ENCODE measurements around the gene WNT11. TPM values are rescaled to one million over a fixed set of nuclear protein-coding genes. Genes with fewer than 3 reads are reported as not detected.

Gene WNT11
- polyA plus RNA-seq, 1 donor from 2014 or later: 2.3 TPM

DNA sequence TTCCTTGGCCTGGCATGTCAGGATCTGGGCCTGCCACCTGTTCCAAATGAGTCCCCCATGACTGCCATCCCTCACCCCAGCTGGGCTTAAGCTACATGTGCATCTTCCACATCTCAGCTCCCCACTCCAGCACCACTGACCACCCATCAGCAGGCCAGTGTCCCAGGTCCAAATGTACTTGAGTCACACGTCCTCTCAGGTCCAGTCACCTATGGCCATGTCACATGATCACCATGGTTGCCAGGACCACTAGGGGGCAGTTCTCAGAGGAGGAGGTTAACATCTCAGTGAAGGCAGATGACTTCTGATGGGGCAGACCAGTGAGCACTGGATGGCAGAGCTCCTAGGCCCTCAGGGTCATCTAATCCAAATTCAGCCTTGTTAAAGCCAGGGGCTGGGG, 41.9 kb upstream of the WNT11 start:
- TF ChIP-seq POLR2AphosphoS5 (IDR thresholded peaks at IDR 0.05) (no peak), TAF1 (IDR thresholded peaks at IDR 0.05; ENCODE audit: low read depth) (no peak), CTCF (IDR thresholded peaks at IDR 0.05; ENCODE audit: poor library complexity, severe bottlenecking) (no peak), EZH2 (IDR thresholded peaks at IDR 0.05; ENCODE audit: borderline replicate concordance, insufficient read depth, low read length, poor library complexity, severe bottlenecking) (no peak), EP300 (conservative IDR thresholded peaks at IDR 0.05; ENCODE audit: poor library complexity, severe bottlenecking) (no peak), MXI1 (conservative IDR thresholded peaks at IDR 0.05; ENCODE audit: poor library complexity, severe bottlenecking) (no peak), RAD21 (conservative IDR thresholded peaks at IDR 0.05) (no peak)
- TF ChIP-seq, protein P1, sequence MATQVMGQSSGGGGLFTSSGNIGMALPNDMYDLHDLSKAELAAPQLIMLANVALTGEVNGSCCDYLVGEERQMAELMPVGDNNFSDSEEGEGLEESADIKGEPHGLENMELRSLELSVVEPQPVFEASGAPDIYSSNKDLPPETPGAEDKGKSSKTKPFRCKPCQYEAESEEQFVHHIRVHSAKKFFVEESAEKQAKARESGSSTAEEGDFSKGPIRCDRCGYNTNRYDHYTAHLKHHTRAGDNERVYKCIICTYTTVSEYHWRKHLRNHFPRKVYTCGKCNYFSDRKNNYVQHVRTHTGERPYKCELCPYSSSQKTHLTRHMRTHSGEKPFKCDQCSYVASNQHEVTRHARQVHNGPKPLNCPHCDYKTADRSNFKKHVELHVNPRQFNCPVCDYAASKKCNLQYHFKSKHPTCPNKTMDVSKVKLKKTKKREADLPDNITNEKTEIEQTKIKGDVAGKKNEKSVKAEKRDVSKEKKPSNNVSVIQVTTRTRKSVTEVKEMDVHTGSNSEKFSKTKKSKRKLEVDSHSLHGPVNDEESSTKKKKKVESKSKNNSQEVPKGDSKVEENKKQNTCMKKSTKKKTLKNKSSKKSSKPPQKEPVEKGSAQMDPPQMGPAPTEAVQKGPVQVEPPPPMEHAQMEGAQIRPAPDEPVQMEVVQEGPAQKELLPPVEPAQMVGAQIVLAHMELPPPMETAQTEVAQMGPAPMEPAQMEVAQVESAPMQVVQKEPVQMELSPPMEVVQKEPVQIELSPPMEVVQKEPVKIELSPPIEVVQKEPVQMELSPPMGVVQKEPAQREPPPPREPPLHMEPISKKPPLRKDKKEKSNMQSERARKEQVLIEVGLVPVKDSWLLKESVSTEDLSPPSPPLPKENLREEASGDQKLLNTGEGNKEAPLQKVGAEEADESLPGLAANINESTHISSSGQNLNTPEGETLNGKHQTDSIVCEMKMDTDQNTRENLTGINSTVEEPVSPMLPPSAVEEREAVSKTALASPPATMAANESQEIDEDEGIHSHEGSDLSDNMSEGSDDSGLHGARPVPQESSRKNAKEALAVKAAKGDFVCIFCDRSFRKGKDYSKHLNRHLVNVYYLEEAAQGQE (IDR thresholded peaks at IDR 0.05; ENCODE audit: borderline replicate concordance): no peak

DNA sequence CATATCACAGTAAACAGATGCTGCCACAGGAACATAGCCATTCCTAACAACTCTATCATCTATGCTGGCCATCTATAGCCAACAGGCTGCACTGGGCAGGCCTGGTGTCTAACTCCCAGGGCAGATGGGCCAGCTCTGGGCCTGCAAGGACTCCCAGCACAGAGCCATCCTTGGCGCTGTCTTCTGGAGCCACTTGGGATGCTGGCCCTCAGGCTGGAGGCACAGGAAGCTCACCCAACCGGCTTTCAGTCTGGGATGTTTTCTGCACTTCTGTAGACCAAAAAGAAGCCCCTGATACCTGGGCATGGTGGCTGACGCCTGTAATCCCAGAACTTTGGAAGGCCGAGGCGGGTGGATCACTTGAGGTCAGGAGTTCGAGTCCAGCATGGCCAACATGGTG, 40.8 kb upstream of the WNT11 start:
- no peak overlapping the region for H3K4me3 ChIP-seq (ENCODE audit: low read length)
- H3K9me3 ChIP-seq (ENCODE audit: low read length): no peaks in the 10 kb centered on the region
- no peaks in the 10 kb centered on the region for H3K9me2 ChIP-seq (ENCODE audit: insufficient read depth, low read length)
- no peaks in the 10 kb centered on the region for H3K27me3 ChIP-seq (ENCODE audit: insufficient read depth, low read depth, low read length)
- H3K4me2 ChIP-seq (ENCODE audit: low read length): no peak overlapping the region
- H3K27ac ChIP-seq (ENCODE audit: low read length): no peak overlapping the region
- H3F3A ChIP-seq (ENCODE audit: insufficient read depth, low read length, poor library complexity, severe bottlenecking): no peaks in the 10 kb centered on the region
- no peak overlapping the region for H2AFZ ChIP-seq (ENCODE audit: low read depth, low read length)
- TF ChIP-seq EZH2 (IDR thresholded peaks at IDR 0.05; ENCODE audit: borderline replicate concordance, insufficient read depth, low read length, poor library complexity, severe bottlenecking): no peak
- TF ChIP-seq EP300 (conservative IDR thresholded peaks at IDR 0.05; ENCODE audit: poor library complexity, severe bottlenecking): no peak
- TF ChIP-seq SMC3 (conservative IDR thresholded peaks at IDR 0.05; ENCODE audit: poor library complexity): no peak
- no peak for TF ChIP-seq RAD21 (conservative IDR thresholded peaks at IDR 0.05)
- TF ChIP-seq, protein P1 (IDR thresholded peaks at IDR 0.05; ENCODE audit: borderline replicate concordance): no peak
- TF ChIP-seq CTCF (IDR thresholded peaks at IDR 0.05; ENCODE audit: poor library complexity, severe bottlenecking): no peak
- TF ChIP-seq POLR2AphosphoS5 (IDR thresholded peaks at IDR 0.05): no peak
- no peak overlapping the region for H3K9ac ChIP-seq (ENCODE audit: low read length)
- H3K36me3 ChIP-seq (ENCODE audit: insufficient read depth, low read length): no peaks in the 10 kb centered on the region
- no peaks in the 10 kb centered on the region for H3K79me2 ChIP-seq (replicated peaks; ENCODE audit: insufficient read depth, low read length)
- no peaks in the 10 kb centered on the region for H4K20me1 ChIP-seq (ENCODE audit: insufficient read depth)

More for the DNA sequence above, 41.9 kb upstream of the WNT11 start:
- Histone ChIP-seq H3K27ac (ENCODE audit: low read length) (no peak overlapping the region), H3K4me2 (ENCODE audit: low read length) (no peak overlapping the region), H3K4me3 (ENCODE audit: low read length) (no peak overlapping the region), H3K79me2 (replicated peaks; ENCODE audit: insufficient read depth, low read length) (no peaks in the 10 kb centered on the region), H2AFZ (ENCODE audit: low read depth, low read length) (no peak overlapping the region), H4K20me1 (ENCODE audit: insufficient read depth) (no peaks in the 10 kb centered on the region), H3K9me2 (ENCODE audit: insufficient read depth, low read length) (no peaks in the 10 kb centered on the region), H3K36me3 (ENCODE audit: insufficient read depth, low read length) (no peaks in the 10 kb centered on the region), H3K27me3 (ENCODE audit: insufficient read depth, low read depth, low read length) (no peaks in the 10 kb centered on the region), H3K9ac (ENCODE audit: low read length) (no peak overlapping the region), H3F3A (ENCODE audit: insufficient read depth, low read length, poor library complexity, severe bottlenecking) (no peaks in the 10 kb centered on the region), H3K9me3 (ENCODE audit: low read length) (no peaks in the 10 kb centered on the region)
